Frontal cortex (tissue), 4 donors: Measurements from ENCODE around the gene RNF121. TPM values are rescaled to one million over a fixed set of nuclear protein-coding genes. Genes with fewer than 3 reads are reported as not detected.

Experiments used
- DNase-seq, 2 donors: peaks; one replicate each; pipeline ENCODE4 v3.0.0; 2012; ENCODE audit warnings: low spot score in 2 of 2
- FAIRE-seq: peaks from 2 replicates; lab custom pipeline; 2012; peaks lifted over from hg19 to GRCh38; lab: Jason Lieb, UNC
- total RNA-seq: library from RNA; depleted of rRNA; stranded (reverse); fragments of >200 nt; gene quantifications from one replicate; pipeline ENCODE4 v1.2.3, GENCODE V29; 2014
- donor health status: control.
- donor health status: control.
- donor health status: control.

Gene RNF121
- total RNA-seq, 1 donor from 2014 or later, result 17.9 TPM

- DNase-seq (no peak), FAIRE-seq (no peak)
Measured at GRCh38 chr11:71933141-71933933, 4.5 kb downstream of the RNF121 start.

- FAIRE-seq, result no peak
- DNase-seq, result no peak
Measured at GRCh38 chr11:71934213-71934612, 5.4 kb downstream of the RNF121 start.

- FAIRE-seq, result no peak
- no peak for DNase-seq
Measured at GRCh38 chr11:71935338-71935925, 6.6 kb downstream of the RNF121 start.

- FAIRE-seq, result no peak
Measured at GRCh38 chr11:71936825-71937224, 8.0 kb downstream of the RNF121 start.

GRCh38 chr11:71937826-71938225, 9.0 kb downstream of the RNF121 start:
- DNase-seq (no peak), FAIRE-seq (no peak)

More at GRCh38 chr11:71936825-71937224, 8.0 kb downstream of the RNF121 start:
- no peak for DNase-seq

GRCh38 chr11:71940561-71941219, 11.8 kb downstream of the RNF121 start:
- DNase-seq, result no peak
- FAIRE-seq, result no peak

- DNase-seq (no peak), FAIRE-seq (no peak)
Measured at GRCh38 chr11:71946144-71946571, 17.3 kb downstream of the RNF121 start.

GRCh38 chr11:71947498-71947897, 18.7 kb downstream of the RNF121 start:
- DNase-seq (no peak), FAIRE-seq (no peak)

- FAIRE-seq (no peak), DNase-seq (no peak)
Measured at GRCh38 chr11:71948314-71949027, 19.6 kb downstream of the RNF121 start.

GRCh38 chr11:71949034-71949433, 20.2 kb downstream of the RNF121 start:
- FAIRE-seq (no peak), DNase-seq (no peak)

- no peak for FAIRE-seq
- DNase-seq, result no peak
Measured at GRCh38 chr11:71951741-71952310, 23.0 kb downstream of the RNF121 start.

- DNase-seq (no peak), FAIRE-seq (no peak)
Measured at GRCh38 chr11:71955898-71956456, 27.1 kb downstream of the RNF121 start.

GRCh38 chr11:71962428-71963038, 33.7 kb downstream of the RNF121 start:
- no peak for FAIRE-seq
- no peak for DNase-seq

GRCh38 chr11:71963468-71963867, 34.6 kb downstream of the RNF121 start:
- DNase-seq, result no peak
- no peak for FAIRE-seq

- no peak for DNase-seq
- FAIRE-seq, result no peak
Measured at GRCh38 chr11:71964641-71965040, 35.8 kb downstream of the RNF121 start.

GRCh38 chr11:71971680-71972079, 42.8 kb downstream of the RNF121 start:
- no peak for FAIRE-seq
- no peak for DNase-seq

GRCh38 chr11:71976551-71976950, 47.7 kb downstream of the RNF121 start:
- no peak for FAIRE-seq
- DNase-seq, result no peak

- no peak for FAIRE-seq
Measured at GRCh38 chr11:71977090-71977489, 48.2 kb downstream of the RNF121 start.

GRCh38 chr11:71977743-71978418, 49.0 kb downstream of the RNF121 start:
- DNase-seq (peak; percentile 29 to 48), FAIRE-seq (no peak)

More at GRCh38 chr11:71977090-71977489, 48.2 kb downstream of the RNF121 start:
- no peak for DNase-seq
